HK-2 (cell line): ENCODE data around the gene BAIAP2L2.
A peak's percentile ranks its signal among the peaks of the same experiment; 100 is the strongest.
"Not testable (repeated sequence)": the region's sequence is repeated elsewhere in the genome, so short reads cannot be mapped to it uniquely, and the experiment has no call there.

Experiments used
- DNase-seq: peaks from one replicate; pipeline ENCODE4 v3.0.0-alpha.2; 2018; ENCODE audit not compliant: unreplicated experiment

BAIAP2L2 gene

DNA sequence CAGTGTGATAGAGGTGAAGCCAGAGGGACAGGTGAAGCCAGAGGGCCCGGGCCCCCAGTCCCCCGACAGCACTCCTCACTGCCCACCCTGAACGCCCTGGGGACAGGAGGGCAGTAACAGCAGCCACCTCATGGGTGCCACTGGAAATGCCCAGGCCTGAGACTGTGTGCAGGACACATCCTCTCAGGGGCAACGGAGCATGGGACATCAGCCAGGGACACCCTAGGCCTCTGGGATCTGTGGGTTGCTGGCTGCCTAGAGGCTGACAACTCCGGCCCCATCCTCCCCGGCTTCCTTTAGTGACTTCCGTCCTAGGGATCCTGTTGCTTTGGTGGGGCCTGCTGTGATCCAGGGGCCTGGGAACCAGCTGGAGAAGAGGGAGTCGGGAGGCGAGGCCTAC is 17.4 kb upstream of the BAIAP2L2 start:
- DNase-seq: no peak

DNA sequence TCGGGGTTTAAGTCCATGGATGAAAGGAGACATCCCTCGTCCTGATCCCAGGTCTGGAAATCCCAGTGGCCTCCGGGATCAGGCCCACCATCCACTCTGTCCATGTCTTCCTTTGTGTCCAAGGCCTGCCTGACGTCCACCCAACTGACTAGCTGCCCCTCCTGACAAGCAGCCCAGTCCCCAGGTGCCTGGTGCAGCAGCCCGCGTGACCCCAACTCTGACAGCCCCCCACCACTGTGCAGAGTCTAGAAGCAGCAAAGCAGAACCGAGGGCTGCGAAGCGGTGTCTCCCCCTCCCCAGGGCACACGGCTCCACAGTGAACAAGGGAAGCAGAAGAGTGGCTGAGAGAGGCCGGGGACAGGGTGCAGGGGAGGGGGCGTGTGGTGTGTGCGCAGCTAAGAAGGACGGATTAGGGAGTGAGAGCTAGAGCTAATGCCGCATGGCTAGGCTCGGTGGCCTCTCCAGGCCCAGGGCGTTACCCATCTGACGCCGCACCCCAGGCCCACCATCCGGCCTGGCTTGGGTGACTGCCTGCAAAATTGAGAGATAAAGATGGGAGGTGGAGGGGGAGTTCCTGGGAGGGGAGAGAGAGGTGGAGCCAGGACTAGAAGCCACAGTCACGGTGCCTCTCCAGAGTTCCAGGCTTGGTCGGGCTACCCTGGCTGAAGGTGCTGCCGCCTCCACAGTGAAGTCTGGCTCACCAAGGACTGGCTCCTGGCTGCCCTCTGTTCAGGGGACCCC is 16.6 kb upstream of the BAIAP2L2 start:
- DNase-seq: no peak

DNA sequence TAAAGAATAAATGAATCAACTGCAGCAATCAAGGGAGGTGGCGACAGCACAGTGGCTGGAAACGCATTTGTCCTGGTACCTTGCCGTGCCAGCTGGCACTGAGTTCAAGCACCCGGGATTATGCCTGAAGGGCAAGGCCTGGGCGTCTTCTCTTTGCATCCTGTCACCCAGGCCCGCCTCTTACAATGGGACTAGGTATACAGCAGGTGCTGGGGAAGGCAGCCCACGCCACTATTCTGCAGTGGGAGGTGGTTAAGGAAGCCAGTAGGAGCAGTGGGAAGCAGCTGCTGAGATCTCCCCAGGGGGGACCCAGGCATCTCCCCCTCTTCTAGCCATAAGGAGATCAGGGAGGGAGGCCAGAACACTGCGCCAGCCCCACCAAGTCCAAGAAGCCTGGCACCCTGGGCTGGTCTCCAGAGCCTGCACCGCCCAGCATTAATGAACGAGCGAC is 15.3 kb upstream of the BAIAP2L2 start:
- no peak for DNase-seq

DNA sequence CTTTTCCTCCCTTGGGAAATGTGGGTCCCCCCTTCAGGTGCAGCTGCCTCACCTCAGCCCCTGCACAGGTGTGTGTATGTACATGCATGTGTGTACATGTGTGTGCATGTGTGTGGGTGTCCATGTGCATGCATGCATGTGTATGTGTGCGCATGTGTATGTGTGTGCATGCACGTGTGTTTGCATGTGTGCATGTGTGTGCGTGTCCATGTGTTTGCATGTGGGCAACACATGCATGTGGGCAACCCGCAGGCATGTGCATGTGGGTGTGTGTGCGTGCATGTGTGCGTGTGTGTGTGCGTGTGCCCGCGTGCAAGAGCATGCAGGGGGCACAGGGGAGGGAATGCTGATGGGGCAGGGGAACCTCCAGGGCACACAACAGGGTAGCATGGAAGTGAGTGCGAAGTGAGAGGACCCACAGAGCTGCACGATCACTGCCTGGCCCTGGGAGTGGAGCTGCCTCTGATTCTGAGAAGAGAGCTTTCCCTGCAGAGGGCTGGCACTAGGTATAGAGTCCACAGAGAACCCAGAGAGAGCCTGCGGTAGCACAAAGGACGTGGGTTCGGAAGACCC is 14.6 kb upstream of the BAIAP2L2 start:
- DNase-seq: no peak

DNA sequence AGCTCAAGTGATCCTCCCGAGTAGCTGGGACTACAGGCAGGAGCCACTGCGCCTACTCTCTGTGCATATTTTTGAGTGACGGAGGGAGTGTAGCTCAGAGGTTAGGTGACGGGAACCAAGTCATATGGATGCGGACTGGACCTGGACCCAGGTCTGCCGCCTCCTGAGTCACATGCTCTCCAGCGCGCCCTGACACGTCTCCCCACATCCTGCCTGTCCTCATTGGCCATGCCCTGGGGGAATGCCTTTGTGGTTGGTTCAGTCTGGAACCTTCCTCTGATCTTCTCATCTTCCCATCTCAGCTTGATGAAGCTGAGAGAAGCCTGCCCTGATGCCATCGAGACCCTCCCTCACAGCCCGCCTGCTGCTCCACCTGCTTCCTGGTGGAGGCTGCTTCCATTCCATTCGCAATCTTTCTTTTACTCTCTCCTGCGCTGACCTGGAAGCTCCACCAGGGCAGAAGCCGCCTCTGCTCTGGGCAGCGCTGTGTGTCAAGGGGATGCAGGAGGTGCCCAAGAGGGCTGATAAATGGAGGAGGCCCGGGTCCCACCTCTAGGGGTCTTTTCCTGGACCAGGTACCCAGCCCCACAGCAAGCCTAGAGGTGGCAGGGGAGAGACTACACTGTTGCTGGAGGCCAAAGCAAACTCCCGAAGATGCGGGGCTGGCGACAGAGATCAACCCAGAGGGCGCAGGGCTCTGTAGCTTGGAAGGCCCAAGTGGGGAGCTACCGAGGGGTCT is 13.9 kb upstream of the BAIAP2L2 start:
- no peak for DNase-seq

DNA sequence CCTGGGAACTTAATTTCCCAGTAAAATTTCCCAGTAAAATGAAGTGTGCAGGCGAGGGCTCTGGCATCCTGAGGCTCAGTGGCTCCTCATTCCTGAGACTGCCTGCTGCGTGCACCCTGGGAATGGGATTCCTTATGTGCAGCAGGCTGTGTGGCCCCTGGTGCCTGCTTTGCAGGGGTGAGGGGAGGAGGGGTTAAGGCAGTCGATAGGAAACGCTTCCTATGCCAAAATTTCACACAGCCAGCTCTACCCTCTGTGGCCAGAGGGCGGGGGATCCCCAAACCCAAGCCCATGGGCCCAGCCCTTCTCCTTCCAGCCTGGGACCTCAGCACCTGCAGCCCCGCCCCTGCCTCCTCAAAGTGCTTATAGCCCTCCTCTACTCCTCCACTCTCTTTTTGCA is 12.1 kb upstream of the BAIAP2L2 start:
- DNase-seq: no peak

DNA sequence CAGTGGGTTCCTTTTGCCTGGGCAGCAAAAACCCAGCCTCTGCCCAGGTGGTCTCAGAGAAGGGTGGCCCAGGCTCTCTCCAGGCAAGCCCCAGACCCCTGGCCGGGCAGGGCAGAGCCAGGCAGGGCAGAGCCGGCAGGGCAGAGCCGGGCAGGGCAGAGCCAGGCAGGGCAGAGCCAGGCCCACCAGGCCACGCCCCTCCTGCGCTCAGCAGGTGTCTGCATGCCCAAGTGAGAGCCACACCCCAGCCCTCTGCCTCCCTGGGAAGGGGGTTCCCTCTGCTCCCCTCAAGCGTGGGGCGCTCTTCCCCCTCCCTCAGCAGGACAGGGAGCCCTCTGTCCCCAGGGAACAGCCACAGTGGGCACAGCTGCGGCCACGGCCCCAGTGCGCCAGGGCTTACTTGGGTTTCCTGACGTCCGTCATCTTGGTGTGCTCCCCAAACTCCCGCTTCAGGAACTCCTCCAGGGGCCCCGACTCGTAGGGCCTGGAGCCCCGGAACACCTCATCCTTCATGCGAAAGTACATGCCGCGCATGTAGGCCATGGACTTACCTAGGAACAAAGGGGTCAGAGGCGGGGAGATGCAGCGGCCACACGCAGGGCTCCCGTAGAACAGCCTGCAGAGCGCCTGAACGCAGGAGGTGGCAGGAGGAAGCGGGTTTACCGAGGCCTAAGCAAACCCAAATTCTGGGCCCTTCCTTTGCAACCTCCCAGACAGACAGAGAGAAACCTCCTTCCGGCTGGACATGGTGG is 10.1 kb upstream of the BAIAP2L2 start:
- DNase-seq: no peak

DNA sequence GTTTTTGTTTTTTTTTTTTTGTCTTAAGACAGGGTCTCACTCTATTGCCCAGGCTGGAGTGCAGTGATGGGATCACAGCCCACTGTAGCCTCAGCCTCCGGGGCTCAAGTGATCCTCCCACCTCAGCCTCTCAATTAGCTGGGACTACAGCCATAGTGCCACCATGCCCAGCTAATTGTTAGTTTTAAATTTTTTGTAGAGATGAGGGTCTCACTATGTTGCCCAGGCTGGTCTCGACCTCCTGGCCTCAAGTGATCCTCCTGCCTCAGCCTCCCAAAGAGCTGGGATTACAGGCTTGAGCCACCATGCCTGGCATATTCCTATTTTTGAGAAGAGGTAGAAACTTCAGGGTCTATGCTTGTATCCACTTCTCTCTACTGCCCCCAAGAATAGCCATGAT is 8.3 kb upstream of the BAIAP2L2 start:
- not testable (repeated sequence) for DNase-seq

DNA sequence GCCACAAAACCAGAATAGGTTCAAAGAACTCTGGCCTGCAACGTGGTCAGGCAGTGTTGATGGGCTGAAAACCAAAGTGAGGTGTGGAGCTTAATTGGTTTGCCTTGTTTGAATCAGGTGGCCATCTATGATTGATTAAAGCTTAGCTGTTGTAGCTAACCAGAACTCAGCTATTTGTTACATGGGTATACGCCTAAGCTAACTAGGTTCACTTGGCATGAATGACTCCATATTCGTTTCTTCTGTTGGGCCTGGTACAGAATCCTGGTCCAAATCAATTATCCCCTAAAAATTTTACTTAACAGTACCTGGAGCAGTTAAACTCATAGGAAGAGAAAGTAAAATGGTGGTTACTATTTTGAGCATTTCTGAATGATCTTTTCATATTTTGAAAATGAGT is 7.7 kb upstream of the BAIAP2L2 start:
- no peak for DNase-seq

DNA sequence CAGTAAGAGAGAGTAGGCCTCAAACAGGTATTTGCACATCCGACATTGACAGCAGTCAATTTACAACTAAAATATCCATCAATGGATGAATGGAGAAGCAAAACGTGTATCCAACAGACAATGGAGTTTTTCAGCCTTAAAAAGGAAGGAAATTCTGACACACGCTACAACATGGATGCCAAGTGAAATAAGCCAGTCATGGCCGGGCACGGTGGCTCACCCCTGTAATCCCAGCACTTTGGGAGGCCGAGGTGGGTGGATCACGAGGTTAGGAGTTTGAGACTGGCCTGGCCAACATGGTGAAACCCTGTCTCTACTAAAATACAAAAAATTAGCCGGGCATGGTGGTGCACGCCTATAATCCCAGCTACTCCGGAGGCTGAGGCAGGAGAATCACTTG is 7.1 kb upstream of the BAIAP2L2 start:
- DNase-seq: not testable (repeated sequence)

DNA sequence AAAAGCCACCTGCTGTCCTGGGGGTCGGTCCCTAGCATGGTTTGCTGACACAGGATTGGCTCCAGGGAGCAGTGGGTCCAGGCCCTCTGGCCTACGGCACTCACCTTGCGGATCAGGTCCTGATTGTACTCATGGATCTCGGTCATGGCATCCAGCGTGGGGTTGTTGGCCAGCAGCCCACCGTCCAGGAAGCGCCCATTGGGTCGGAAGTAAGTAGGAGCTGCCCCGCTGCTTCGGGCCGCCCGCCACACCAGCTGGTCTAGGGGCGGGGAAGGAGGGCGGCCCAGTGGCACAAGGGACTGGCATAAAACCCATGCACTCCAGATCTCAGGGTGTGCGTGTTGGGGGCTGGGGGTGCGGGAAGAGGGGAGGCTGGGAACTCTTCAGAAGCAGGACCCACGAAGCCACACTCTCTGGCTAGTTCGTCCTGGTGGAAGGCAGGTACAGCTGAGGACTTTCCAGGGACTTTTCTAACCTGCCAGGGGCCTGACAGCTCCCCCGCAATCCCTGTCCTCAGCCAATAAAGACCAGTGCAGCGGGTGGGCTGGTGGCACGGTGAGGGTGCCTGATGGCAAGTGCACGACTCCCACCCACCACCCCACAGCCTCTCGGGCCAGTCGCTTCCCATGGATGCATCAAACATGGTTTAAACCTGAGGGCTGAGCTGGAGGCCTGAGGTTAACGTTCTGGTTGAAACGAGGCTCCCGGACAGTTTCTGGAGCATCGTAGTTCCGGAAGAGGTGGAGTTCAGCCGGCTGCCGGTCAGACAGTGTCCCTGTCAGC is 5.1 kb upstream of the BAIAP2L2 start:
- no peak for DNase-seq

DNA sequence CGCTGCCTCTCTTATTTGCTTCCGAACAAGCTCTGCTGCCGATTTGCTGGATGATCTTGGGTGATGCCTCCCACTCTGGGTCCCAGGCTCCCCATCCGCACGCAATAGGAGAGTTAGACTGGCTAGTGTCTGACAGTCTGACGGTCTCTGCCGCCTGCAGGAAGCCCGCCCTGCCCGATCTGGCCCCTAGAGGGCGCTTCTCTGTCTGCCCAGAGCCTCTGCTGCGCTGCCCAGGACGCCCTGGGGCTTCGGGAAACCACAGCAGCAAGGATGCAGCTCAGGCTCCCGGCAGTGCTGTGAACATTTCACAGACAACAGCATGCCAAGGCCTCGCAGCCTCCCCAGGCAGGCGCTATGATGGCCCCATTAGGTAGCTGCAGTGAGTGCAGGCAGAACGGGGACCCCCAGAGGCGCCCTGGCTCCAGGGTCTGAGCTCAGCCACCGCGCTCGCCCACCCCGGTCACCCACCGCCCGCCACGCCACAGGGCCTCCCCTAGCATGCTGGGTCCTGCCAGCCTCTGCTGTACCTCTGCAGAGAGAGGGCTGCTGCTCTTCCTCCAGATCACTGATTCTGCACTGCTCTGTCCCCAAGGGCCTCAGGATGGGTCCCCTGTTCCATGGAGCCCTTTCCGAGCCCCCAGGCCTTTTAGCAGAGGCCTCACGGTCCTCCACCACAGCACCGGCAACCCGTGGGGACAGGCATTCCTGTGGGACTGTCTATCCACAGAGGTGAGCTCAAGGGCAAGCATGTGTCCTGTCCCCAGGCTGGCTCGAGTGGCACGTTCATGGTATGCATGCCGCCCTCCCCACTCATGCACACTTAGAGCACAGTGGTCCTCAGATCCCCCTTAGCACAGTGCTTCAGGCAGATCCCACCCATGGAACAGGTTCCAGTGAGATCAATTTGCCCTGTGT is 4.3 kb upstream of the BAIAP2L2 start:
- peak; percentile 85 for DNase-seq

DNA sequence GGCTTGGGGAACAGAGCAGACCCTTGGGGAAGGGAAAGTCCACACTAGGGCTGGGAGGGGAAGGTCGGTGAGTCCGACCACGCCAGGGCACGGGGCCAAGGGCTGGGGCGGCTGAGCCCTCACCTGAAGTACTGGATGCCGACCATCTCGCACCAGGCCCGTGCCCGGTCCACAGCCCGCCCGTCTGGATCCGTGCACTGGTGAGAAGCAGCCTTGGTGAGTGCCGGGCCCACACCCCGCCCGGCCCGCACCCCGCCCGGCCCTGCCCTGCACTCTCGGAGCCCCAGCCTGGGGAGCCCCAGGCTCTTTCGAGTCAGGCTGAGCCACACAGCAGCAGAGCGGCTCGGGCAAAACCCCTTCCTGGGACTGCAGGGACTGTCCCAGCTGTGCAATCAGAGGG is 1.9 kb upstream of the BAIAP2L2 start:
- no peak for DNase-seq

DNA sequence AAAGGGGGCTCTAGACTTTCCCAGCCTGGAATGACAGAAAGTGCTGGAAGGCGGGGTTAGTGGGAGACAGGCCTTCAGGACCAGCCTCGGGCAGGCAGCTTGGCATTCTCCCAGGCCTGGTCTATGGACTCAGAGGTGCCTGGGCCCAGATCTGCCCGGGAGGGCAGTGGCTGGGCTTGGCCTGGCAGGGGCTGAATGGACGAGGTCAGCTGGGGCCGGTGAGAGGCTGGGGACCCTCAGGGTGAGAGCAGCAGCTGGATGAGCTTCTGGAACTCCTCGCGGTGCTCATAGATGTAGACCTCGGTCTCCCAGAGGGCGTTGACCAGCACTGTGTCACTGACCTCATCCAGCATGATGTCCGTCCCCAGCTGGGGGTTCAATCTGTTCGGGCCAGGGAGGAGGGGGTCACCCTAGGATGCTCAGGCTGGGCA is 1.5 kb upstream of the BAIAP2L2 start:
- no peak for DNase-seq

DNA sequence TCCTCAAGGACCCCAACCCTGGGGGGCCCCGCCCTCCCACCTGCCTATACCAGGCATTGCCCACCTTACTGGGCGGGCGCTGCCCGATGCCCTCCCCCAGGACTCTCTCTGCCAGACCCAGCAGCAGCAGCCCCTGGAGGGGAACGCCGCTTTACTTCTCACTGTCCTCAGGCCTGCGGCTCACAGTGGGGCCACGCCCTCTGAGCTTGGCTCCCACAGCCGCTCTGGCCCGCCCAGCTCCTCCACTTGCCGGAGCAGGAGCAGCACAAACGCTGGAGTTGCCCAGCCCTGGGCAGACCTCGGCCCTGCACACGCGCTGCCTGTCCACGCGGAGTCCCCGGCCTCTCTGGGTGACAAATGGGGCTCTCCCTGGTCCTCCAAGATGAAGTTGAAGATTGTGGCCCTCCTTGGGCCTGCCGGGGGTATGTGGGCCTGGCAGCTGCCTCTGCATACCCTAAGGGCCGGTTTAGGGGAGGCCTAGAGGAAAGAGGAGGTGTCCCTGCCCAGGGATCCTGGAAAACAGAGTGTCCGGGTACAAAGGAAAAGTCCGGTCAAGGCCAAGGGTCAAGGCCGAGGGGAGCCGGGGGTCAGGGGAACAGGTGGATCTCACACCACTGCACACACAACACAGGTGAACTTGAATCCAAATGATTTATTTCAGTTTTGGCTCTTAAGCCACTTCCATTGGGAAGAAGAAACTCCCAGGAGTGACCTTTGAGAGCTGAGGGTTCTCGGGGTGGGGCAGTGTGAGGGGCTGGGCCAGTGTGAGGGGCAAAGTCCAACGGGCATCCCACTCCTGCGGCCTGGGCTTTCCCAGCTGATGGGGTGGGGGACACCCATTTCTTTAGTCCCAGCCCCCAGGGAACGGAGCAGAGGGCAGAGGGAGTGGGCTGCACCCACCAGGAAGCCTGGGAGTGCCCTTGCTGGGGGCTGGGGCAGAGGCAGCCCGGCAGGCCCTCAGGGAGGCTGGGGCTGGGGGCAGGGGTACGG is 674 bp upstream of the BAIAP2L2 start:
- DNase-seq: peak; percentile 79

DNA sequence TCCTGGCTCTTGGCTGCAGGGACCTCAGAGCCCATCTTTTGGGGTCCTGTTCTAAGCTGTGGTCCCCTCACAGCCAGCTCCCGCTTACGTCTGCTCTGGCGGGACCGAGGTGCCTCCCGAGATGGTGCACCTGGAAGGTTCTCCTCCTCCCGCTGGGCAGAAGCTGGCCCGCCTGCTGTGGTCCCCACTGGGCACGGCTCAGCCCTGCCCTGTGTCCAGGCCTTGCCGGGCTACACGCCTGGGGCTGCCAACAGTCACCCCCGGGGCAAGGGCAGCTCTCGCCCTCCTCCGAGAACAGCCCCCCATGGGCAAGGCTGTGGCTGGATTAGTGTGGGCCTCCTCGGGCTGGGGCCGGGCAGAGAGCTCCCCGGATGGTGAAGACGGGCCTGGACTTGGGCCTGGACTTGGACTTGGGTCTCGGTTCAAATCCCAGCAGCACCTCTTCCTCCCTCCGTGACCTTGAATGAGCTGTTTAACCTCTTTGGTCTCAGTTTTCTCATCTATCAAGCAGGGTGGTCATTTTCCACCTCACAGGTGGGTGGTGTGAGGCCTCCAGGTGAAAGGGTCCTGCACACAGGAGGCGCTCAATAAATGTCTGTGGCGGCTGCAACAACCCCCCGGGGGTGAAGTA is 998 bp downstream of the BAIAP2L2 start:
- DNase-seq: no peak

DNA sequence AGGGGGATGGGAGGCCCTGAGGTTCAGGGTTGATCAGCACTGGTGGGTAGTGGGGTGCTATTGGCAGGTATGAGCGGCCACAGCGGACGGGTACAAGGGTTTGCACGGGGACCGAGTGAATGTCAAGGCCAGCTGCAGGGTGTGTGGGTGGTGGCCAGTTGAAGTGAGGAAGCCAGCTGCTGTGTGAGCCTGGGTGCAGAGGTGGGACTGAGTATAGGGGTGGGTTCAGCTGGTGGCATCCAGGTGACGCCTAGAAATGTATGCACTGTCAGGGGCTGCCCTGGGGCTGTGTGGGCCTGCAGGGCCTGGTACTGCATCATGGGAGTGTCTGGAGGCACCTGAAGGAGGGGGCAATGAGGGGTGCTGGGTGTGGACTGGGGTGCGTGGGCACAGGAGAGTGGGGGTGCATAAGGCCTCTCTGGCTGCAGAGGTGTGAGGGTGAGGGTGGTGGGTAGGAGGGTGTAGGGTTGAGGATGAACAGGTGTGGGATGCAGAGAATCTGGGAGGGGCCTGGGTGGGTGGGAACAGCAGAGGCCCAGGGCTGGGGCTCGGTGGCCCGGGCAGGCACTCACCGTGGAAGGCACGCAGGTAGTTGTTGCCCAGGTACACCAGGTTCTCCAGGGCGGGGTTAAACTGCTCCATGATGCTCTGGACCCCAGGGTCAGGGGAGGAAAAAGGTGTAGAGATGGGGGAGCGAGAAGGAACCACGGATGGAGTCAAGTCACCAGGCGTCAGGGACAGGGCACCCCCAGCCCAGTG is 1.7 kb downstream of the BAIAP2L2 start:
- no peak for DNase-seq
